CD1c-positive myeloid dendritic cell (primary cell): ENCODE measurements around the gene SLC25A30.

Experiments
- DNase-seq: peaks from one replicate; pipeline ENCODE4 v3.0.0-alpha.2; 2016; ENCODE audit errors: extremely low spot score

The SLC25A30 gene, protein sequence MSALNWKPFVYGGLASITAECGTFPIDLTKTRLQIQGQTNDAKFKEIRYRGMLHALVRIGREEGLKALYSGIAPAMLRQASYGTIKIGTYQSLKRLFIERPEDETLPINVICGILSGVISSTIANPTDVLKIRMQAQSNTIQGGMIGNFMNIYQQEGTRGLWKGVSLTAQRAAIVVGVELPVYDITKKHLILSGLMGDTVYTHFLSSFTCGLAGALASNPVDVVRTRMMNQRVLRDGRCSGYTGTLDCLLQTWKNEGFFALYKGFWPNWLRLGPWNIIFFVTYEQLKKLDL

DNA sequence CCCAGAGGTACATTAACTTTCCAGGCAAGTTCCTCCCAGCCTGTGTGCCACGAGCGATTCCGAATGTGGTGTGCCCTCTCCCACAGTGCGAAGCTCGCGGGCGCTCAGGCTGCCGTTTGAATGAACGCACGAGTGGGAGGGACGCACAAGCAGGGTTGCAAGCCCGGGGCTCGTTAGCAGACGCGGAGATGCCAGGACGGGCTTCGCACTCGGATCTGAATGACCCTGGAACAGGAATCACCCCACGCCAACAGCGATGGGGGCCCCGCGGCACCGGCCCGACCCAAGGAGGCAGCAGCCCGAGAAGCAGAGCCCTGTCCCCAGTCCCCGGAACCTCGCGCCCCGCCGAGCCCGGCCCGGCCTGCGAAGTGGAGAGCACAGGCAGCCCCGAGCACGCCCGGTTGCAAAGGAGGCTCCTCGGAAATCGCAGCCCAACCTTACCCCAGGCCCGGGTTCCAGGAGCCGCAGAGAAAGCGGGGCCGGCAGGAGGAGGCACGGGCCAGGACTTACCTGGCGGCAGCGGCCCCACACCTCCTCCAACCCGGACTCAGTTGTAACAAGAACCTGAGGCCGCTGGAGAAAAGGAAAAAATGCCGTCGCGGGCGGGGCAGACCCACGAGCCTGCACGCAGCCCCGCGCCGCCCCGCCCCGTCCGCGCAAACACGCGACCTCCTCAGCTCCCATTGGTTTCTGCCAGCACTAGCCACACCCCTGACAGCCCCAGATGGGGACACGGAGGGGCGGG lies at the start of gene SLC25A30:
SLC25A30 (minus strand) TSS at position 584 of the 745 bp plus-strand sequence. CDS start 6,948 bp downstream, outside the sequence.
- peak; percentile 94 for DNase-seq

DNA sequence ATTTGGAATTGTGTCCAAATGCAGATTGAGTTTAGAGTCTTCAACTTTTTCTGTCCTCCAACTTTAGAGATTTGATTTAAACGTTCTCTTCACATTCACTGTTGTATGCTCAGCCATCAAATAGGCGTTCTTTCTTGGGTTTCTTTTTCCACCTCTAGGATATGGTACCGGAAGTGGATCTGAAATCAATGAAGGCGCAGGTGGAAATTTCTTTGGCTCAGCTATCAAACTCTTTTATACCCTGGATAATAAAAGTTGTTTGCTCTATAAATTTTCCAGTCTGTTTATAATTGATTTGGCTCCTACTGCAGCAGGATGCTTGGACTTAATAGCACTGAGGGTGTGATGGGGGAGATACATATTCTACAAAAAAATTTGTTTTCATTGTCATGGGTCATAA lies 48.2 kb upstream of the SLC25A30 start:
- DNase-seq = no peak

DNA sequence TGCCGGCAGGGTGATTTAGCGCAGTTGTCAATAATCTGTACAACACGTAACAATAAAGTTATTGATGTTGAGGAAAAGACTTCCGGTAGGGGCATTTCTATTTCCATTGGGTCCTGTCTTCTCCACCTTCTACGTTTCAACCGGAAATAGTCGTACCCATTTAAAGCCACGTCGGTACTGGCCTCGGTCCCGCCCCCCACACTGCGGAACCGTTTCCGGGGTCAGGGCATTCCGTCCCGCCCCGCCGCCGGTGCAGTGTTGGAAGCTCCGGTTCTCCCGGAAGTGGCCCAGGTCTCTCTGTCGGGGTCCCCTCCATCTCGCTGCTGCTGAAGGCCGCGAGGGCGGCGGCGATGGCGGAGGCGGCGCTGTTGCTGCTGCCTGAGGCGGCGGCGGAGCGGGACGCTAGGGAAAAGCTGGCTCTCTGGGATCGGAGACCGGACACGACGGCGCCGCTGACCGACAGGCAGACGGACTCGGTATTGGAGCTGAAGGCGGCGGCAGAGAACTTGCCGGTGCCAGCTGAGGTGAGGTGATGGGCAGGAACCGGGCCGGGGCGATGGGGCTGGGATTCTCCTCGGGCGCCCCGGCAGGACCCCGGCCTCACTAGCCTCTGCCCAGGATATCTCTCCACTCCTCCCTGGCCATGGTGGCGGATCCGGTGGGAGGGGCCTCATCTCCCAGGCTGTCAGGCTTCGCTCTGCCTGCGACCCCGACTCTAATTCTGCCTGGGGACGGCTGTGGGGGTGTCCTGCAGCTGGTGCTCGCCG lies 46.7 kb upstream of the SLC25A30 start, which contains the start of gene COG3:
COG3 (plus strand) TSS at position 253 of the 767 bp plus-strand sequence; CDS start at position 351, 98 bp downstream.
- peak; percentile 97 for DNase-seq

DNA sequence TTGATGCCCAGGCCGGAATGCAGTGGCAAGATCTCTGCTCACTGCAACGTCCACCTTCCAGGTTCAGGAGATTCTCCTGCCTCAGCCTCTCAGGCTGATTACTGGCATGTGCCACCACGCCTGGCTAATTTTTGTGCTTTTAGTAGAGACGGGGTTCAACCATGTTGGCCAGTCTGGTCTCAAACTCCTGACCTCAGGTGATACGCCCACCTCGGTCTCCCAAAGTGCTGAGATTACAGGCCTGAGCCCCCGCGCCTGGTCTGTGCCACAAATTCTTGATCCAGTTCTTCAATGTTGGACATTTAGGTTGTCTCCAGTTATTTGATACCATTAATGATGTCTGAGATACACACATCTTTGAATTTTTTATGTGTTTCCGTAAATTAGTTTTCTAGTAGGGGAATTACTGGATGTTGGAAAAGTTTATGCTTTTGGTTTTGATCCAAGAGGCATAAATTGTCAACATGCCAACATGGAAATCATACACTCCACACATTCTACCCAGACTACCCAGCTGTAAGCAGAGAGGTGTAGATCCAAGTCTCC lies 46.0 kb upstream of the SLC25A30 start:
- DNase-seq = no peak

DNA sequence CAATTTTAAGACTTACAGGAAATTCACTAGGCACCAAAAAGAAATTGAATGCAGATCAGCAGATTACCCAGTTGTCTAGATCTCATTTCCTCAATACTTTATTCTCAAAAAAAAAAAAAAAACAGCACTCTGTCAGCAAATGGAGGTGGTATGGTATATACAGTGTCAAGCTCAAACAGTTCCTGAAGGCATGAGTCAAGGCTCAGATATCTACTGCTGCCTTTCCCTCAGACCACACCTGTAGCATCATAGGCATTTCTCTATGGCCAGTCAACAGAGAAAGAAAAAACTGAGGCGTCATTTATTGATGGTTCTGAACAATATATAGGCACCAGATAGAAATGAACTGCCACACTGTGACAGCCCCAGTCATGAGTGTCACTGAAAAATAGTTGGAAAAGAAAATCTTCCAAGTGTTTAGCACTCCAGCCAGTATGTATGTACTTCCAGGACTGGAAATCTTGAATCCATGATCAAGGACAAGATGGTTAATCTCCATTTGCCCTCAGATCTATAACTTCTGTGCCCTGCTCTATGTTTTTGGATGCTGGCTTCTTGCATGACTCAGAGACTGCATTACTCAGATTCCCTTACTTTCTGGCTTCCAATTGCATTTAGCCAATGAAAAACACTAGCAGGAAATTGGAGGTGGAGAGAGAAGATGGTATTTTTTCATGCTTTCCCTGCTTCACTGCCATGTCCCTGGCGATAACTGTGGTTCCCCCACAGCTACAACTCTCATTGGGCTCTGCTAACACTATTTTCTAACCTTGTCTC lies 38.2 kb upstream of the SLC25A30 start:
- no peak for DNase-seq

DNA sequence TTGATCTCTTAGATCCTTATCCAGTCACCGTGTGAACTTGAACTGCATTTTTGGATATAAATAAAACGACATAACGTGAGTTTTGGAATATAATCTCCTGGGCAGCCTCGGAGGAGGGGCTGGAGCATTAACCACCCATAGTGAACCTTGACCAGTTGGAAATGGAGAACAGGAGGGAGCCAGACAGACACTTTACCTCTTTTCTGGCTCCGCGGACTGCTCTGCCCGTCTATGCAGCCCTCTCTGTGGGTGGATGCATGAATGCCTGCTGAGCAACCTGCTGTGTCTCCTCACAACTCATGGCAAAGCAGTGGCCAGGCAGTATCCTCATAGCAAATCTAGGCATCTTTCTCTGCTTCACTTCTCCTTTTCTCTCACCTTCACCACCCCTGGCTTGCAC lies 36.0 kb upstream of the SLC25A30 start:
- DNase-seq = no peak

DNA sequence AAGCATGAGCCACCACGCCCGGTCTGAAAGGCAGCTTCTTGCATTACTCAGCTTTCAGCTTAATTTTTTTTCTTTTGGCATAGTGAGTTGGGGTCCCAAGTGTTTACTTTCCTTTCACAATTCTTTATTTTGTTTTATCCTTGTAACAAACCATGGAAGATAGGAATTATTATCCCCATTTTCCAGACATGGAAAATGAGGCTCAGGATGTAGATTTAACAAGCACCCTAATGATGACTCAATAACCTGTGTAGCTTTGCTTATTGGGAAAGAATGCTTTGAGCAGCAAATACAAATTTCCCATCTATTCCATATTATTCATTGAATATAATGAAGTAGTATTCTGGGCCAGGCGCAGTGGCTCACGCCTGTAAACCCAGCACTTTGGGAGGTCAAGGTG lies 33.1 kb upstream of the SLC25A30 start:
- DNase-seq = no peak

DNA sequence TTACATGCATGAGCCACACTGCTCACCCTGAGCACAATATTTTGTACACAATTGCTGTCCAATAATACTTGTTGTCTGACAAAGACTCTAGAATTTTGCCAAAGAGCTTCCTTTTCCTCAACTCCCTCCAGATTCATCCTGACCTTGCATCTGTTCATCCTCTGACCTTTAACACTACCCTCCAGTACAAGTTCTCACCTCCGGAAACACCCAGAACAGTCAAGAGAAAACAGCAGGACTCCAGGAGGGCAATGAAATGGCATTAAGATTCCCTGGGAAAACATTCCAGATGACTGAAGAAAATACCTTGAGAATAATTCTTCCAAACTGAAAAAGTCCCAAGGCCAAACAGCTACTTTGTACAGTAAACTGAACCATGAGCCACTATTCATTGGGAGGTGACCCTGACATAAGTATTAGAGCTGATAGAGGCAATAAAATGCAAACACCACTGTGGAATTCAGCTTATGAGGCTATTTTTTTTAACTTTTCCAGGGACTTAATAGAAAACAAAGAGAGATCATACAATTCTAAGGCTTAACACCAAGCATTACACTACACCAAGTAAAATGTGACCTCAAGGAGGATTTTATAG lies 30.9 kb upstream of the SLC25A30 start:
- no peak for DNase-seq

DNA sequence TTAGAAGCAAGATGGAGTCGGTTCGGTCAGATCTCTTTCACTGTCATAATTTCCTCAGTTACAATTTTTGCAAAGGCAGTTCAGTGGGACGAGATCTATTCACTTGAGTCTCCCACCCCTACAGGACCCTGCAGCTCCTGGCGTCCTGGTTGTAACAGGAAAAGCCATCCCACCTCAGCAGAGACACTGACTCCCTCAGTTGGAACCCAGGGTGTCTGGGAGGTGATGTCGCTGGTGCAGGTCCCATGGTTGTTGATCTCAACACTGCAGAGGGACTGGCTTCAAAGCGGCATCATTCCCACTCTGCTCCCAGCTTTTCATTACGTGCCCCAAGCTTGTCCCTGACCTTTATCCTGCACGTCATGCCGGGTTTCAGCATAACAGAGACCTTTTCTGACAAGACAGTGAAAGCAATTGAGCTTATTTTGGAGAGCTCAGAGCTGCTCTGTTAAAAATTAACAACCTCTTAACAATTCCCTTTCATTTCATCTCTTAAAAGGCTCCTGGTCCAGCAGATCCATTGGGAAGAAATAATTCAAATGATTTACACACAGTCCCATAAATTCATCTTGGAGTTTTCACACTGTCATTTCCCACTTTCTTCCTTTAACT lies 29.0 kb upstream of the SLC25A30 start:
- no peak for DNase-seq

DNA sequence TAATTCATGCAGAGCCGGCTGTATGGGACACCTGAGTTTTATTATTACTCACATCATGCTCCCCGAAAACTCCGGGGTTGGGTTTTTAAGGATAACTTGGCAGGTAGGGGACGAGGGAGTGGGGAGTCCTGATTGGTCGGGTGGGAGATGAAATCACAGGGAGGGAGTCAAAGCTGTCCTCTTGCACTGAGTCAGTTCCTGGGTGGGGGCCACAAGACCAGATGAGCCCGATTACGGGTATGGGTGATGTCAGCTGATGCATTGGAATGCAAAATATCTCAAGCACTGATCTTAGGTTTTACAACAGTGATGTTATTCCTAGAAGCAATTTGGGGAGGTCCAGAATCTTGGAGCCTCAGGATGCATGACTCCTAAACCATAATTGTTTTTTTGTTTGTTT lies 28.0 kb upstream of the SLC25A30 start:
- no peak for DNase-seq

DNA sequence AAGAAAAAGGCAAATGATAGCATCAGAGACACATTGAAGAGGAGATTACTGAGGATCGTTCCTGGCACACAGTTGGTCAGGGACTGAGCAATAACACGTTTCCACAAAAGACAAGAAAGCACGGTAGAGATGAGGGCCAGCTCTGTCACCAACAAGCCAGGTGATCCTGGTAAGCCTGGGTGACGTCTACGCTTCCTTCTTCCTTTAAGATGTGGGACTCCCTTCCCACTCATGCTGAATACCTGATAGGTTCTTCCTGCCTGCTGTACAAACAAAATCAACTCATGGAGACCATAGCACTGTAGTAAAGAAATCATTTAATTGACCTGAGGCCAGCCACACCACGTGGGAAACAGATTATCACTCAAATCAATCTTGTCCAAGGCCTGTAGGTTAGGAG lies 26.9 kb upstream of the SLC25A30 start:
- DNase-seq = no peak

DNA sequence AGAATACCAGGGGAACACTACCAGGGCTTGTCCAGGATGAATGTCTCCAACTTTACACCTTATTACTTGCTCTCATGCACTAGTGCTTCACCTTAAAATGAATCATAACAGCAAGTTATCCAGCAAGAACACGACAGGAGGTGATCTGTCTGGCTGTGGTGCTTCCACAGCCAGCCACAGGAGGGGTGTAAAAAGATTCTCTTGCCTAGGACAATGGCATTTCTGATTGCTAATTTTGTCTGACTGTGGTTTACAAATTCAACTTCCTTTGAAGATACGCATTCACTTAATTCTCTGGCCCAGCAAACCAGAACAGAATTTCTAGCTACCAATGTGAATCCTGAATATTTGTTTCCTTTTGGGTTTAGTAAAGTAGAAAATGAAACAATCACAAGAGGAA lies 23.5 kb upstream of the SLC25A30 start:
- no peak for DNase-seq

DNA sequence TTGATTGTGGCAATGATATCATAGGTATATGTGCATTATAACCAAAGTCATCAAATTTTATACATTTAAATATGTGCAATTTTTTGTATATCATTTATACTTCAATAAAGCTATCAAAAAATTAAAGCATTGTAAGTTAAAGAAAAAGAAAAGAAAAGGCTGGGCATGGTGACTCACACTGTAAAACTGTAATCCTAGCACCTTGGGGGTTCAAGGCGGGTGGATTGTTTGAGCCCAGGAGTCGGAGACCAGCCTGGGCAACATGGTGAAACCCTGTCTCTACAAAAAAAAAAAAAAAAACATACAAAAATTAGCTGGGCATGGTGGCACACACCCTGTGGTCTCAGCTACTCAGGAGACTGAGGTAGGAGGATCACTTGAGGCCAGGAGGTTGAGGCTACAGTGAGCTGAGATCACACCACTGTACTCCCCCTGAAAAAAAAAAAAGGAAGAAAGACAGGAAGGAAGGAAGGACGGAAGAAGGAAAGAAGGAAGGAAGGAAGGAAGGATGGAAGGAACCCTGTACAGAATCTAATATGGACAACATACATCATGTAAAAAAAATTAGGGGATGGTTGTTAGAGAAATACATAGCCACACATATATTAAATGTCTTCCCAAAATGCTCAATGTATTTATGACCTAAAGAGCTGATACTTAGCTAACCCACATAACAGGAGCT lies 21.7 kb upstream of the SLC25A30 start:
- DNase-seq = no peak

DNA sequence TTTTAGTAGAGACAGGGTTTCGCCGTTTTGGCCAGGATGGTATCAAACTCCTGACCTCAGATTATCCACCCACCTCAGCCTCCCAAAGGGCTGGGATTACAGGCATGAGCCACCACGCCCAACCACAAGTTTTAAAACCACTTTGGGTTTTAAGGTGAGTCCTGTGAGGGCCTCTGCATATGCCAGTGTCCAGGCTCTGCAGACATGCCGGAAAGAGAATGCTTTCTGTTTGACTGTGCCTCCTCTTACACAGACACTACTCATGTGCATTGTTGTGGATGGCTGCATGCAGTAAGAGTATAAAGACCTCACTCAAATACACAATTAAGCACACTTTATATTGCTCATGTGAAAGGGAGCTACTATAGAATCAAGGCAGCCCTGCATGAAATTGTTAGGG lies 20.8 kb upstream of the SLC25A30 start:
- DNase-seq = no peak

DNA sequence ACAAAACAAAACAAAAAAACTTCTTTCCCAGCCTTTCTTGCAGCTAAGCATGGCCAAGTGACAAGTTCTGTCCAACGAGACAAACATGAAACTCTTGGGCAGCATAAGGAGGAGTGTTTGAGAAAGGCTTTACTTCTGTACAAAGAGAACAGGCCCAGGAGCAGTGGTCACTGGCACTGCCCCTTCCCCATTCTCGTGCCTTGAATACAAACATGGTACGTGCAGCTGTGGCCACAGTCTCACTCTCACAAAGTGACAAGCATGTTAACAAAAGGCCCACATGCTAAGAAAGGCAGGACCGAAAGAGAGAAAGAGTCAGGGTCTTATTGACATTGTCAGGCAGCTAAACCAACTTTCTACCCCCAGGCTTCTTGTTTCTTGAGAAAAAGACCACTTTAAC lies 19.8 kb upstream of the SLC25A30 start:
- no peak for DNase-seq

DNA sequence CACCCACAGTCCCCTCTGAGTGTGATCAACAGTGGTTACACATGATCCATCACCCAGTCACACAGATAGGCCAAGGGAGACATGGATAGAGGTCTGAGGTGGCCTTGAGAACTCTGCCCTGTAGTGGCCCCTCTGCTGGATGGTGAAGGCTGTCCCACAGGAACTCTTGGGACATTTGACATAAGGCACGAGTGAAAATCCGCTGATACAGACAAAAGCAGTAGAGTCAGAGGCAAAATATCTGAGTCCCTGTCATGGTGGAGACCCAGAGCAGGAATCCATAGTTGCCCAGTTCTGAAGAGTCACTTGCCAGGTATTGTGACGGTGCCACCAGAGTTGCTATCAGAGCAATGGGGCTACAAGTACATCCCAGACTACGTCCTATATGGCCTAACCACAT lies 18.8 kb upstream of the SLC25A30 start:
- no peak for DNase-seq

DNA sequence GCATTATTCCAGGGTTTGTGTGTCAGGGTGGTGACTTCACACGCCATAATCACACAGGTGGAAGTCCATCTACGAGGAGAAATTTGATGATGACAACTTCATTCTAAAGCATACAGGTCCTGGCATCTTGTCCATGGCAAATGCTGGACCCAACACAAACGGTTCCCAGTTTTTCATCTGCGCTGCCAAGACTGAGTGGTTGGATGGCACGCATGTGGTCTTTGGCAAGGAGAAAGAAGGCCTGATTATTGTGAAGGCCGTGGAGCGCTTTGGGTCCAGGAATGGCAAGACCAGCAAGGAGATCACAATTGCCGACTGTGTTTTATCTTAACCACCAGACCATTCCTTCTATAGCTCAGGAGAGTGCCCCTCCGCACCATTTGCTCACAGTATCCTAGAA lies 18.2 kb upstream of the SLC25A30 start:
- DNase-seq = no peak

DNA sequence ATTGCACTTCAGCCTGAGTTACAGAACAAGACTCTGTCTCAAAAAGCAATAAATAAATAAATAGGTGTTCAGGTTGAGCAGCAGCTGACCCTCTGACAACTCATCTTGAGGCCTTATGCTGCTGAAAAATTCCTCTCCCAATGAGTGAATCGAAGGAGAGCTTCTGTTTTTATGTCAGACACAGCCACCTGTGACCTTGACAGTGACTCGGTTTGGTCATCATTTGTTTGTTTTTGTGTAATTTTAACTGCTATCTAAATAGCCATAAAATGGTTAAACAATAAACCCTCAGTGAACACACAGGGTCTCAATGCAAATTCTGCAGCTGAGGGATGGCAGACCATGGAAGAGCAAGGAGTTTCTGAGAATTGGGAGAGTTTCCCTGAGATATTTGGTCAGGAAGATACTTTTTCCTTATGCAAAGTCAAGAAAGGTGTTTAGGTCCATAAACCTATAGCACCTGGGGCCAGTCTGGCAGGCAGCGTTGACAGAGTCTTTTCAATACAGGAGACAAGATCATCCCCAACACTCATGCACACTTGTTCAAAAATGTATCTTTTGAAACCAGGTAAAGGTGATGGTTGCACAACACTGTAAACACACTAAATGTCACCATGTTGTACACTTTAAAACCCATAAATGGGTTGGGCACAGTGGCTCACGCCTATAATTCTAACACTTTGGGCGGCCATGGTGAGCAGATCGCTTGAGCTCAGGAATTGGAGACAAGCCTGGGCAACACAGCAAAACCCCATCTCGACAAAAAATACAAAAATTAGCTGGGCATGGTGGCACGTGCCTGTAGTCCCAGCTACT lies 16.6 kb upstream of the SLC25A30 start:
- no peak for DNase-seq

DNA sequence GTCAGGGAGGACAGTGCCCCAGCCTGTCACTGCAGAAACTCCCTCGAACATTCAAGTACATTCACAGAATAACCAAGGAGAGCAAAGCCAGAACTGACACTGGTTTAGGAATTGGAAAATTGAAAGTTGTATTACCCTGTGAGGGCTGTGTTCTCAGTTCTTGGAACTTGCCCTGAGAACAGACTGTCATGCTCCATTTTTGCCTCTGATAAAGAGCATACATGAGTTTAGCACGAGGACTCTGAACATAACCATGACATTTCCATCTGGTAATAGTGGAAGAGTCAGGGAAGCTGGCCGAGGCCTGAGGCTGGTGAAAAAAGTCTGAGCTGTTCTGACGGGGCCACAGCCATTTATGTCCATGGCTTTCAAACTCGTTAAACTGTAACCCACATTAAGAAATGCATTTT lies 15.2 kb upstream of the SLC25A30 start:
- DNase-seq = no peak
